HG03575 (cell line): Measurements from ENCODE around the gene ADSS2.

Source experiments
- ATAC-seq: cut with Tn5 transposase; IDR thresholded peaks from one replicate; pipeline ENCODE4 v1.9.1; 2021; ENCODE audit not compliant: unreplicated experiment, insufficient number of reproducible peaks, low FRiP score; ENCODE audit errors: extremely low read depth

Gene ADSS2

DNA sequence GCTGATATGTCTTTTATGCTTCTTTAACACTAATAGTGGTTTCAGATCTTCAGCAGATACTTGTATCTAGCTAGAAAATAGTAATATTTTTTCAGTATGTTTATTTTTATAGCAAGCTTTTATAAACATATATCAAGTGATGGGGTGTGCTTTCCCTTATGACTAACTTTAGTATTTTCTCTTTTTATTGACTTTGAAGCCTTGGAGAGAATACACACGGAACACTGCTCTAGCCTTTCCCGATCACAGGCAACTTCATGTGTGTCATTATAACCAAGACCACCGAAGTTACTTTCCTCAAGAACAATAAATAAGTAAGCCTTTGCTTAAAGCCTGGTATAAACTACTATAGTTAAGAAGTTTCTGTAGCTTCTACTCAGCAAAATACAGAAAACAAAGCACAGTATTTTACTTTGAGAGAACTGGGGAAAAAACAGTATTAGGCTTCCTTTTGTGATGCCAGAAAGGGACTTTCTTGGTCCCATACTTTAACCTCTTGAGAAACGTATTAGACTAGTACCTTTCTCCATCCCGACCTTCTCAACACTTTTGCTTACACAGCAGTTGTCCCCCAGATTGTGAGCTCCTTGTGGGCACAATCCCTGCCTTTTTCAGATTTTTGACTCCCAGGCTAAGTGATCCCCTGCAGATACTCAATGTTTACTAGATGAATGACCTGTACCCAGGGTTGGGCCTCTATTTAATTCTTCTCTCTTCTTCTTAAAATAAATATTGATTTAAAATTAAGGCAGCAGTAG lies 3.3 kb downstream of the ADSS2 start:
- ATAC-seq, result no peak

DNA sequence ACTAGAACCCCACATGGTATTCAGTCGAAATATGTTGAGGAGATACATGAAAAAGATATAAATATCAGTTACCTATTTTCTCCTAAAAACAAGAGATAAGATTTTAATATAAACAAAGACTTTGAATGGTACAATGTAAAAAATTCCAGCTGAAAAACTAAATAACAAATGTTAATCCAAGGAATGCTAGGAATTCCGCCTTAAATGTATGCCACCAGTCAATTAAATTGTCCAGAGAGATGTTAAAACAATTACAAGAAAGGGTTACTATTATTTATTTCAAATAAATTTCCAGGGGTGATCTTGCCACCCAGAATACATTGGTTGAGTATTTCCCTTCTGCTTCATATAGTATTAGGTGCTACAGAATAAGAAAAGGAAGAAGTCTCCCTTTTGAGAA lies 4.2 kb downstream of the ADSS2 start:
- ATAC-seq, result no peak

DNA sequence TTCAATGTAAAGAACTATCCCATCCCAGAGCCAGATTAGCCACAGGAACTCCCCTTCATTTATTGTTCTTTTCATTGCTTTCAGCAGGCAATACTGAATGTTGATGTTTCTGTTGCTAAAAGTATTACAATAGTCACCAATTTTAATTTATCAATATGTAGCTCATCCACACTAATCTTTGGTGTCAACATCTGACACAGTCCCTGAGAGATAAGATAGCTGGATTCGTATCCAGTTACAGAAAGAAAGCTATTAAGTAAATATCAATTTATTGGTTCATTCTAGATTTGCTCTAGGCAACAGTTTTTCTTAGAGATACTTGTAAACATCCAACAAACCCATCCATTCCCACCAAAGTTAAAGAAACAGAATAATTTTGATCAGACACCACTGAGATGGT lies 4.7 kb downstream of the ADSS2 start:
- no peak for ATAC-seq

DNA sequence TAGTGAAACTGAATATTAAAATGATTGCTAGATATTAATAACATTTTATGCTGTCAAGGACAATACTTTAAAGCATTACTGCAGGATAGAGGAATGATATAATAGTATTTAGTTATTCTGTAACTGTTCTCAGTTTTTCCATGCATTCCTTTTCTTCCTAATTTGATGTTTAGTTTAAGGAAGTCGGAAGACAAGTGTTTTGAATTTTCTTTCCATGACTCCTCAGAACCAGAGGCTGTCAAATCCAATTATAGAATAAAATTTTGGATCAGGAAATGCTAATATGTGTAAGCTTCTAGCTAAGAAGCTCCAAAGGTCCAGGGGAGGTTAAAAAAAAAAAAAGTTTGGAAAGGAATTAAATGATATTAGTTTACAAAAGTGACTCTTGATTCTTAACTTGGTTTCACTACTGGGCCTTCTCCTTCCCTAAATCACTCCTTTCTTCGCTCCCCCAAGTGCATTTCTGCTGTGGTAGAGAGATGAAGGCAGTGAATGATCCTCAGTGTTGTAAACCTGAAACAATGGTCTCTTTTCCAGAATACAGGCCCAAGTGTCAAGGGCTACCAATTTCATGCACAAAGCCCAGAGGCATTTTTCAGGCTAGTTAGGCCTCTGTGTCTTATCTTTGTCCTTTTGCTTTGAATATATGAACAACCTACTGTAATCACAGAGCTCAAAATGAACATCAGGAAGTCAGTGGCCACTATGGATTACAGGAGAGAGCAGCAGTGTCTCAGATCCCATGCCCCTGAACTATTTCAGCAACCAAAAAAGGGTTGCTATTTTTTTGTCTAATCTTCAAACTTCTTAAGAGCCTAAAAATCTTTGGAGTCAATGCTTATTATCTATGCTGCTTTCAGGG lies 6.2 kb downstream of the ADSS2 start:
- ATAC-seq, result no peak

DNA sequence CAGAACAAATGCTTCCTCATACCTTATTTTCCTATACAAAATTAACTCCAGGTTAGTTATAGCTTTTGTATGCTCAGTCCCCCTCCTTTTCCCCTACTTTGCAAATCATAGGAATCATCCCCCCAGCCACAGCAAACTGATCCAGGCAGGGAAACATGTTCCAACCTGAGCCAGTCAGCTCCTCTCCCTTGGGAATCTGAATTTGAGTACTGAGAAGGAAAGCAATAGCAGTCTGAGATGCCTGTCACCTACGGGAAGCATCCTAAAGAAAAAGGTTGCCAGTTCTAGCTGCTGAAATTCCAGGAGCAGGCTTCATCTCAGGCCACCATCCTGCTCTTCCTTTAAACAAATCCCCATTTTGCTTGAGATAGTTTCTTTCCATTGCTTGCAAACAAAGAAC lies 6.9 kb downstream of the ADSS2 start:
- no peak for ATAC-seq

DNA sequence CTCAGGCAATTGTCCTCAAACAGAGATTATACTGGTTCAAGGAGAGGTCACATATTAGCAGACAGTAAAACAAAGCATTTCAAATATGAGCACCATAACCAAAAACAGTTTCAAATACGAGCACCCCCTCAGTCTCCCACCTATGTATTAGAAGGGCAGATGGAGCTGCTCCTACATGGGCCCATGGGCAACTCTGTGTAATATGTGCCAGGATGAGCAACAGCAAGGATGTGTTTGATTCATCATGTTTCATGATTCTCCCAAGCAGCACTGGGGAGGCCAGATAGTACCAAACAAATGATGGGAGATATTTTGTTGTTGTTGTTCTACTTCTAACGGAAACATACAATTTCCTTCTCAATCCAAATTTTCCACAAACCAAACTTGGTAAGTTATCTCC lies 8.9 kb downstream of the ADSS2 start:
- no peak for ATAC-seq

DNA sequence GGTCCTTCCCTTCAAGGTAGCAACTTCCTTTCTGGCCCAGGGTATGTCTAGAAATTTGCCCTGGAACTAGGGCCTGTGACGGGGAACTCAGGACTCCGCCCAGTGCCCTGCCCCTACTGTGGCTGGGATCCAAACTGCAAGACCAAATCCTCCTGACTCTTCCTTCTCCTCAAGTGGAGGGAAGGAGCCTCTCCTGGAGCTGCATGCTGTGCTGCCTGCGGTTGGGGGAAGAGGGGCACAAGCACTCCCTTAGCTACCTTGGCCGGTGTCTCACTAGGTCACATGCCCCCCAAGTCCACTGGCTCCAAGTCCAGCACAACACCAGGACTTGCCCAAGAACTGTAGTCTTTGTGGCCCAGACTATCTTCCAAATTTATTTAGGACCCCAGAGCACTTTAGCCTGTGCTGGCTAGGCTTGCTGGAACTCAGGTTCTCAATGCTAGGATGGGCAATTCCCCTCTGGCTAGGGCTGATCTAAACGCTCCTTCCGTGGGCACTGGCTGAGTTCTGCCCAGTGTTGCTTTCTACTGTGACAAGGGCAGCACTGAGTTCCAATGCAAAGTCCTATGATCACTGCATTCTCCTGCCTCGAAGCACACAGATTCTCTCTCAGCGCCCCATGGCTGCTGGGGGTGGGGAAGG lies 12.2 kb downstream of the ADSS2 start:
- ATAC-seq, result no peak

DNA sequence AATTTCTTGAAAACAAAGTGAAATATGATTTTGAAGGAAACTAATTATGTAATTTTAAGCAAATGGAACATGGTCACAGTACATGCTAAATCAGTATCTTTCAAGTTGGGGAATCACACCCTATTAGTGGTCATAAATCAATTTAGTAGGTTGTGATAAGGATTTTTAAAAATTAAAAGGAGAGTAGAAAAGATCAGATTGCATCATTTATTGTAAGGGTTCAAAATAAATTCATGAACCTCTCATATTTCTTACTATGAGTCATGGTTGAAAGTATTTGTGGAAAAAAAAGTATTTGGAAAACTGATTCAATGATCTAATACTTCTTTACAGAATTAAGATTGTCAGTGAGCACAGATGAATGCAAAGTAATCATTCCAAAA lies 14.6 kb downstream of the ADSS2 start:
- no peak for ATAC-seq

DNA sequence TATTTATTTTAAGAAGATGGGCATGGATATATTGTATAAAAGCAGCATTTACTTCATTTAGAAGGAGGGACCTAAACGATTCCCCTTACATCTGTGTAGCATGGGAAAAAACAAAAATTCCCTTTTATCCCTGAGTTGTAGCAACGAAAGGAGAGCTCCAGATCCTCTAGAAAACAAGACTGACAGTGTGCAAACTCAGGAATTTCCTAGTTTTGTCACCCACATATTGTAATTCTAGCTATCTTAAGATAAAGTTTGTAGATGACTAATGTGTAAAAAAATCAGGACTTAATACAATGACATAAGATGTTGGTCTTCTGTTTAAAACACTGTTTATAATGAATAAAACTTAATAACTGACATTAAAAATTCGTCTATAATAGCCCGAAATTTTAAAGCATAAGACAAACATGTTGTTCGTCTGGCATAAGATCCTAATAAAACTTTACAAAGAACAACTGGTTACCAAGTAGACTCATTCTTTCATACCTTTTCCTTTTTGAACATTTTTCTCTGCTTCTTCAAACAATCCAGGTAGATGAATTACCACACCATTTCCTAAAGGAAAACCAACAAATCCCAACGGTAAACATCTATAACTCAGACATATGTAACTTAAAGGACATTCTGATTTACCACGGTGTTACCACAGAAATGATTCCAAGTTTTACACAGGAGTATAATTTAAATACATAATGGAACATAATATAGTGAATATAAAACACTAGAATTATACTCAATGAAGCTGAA lies 15.2 kb downstream of the ADSS2 start:
- no peak for ATAC-seq

DNA sequence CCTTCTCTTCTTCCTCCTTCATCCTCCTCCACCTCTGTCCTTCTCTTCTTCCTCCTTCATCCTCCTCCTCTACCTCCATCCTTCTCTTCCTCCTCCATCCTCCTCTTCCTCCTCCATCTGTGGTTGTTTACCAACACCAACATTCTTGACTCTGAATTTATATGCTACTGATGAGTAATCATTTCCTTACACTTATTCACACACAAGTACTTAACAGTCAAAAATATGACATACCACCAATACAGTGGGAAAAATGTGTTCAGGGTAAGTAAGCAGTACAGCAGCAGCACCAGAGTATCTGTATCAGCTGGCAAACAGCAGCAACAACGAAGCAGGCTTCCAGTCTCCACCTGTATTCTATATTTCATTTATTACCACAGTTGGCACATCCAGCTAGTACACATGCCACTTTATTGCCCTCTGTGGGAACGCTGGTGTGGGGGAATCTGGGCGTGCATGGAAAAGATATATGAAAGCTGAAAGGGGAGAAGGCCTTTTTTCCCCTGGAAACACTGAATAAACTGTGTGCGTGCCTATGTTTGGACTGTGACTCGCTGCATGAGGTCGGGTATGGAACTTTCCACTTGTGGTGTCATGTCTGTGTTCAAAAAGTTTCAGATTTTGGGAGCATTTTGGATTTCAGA lies 16.0 kb downstream of the ADSS2 start:
- no peak for ATAC-seq

DNA sequence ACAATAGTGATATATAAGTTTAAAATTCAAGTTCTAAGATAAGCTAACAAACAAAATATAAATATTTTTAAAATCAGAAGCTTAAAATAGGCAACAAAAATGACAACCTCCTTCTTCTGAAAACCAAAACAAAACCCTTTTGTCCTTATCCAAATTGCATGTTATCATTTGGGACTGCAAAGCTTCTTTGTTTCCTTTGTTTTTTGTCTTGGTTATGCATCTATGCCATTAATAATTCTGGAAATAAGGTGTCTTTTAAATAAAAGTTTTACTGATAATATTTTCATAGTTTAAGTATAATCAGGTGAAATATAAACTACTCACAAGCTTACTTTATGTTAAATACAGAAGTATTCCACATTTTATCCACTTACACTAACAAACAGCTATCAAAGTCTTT lies 20.5 kb downstream of the ADSS2 start:
- ATAC-seq, result no peak

DNA sequence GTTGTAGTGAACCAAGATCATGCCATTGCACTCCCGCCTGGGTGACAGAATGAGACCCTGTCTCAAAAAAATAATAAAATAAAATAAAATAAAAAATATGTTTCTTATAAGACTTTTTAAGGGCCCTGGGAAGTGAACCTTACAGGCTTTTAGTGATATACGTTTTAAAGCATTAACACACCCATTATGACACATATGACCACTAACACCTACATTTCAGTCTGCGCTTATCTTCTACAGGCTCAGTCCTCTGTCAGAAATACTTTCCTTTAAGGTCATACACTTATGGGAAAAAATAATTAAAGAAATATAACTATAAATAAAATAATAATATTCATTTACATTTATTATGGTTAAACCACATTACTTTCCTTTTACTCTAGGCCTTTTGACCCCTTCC lies 21.9 kb downstream of the ADSS2 start:
- no peak for ATAC-seq

DNA sequence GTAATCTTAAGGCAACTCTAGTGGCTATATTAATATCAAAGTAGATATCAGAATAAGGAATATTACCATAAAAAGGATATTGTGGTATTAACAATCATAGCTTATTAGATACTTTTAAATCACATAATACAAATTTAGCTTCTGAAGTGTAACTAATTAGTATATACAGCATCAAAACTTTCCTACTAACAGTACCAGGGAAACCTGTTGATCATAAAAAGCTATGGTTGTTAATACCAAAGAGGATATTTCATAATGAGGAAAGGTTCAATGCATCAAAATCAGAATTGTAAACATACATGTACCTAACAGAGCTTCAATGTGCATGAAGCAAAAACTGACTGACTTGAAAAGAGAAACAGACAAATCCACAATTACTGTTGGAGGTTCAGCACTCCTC lies 24.1 kb downstream of the ADSS2 start:
- no peak for ATAC-seq

DNA sequence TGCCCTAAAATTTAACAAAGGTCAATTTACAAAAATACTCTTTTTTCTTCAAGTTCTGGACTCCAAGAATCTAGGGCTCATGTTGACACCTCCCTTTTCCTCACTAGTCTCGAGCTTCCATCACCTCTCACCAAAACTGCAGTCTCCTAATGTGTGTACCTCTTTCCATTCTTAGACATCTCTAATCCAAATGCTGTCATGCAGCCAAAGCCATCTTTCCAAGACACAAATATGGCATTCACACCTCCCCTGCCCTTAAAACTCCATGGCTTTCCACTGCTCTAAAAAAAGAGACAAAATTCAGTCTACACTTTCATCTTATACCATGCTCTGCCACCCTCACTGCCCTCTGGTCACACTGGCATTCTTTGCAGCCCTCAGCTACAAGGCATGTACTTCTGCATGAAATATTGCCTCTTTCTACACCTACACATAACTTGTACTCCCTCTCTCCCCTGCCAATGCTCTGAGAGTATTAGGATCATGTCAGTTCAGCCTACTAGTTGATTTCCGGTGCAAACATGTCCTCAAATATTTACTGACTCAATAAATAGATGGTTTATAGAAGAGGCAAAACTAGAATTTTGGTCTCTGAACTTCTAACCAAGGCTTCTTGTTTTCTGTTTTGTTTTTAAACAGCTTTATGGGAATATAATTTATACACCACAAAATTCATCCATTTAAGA lies 26.9 kb downstream of the ADSS2 start:
- ATAC-seq, result no peak

DNA sequence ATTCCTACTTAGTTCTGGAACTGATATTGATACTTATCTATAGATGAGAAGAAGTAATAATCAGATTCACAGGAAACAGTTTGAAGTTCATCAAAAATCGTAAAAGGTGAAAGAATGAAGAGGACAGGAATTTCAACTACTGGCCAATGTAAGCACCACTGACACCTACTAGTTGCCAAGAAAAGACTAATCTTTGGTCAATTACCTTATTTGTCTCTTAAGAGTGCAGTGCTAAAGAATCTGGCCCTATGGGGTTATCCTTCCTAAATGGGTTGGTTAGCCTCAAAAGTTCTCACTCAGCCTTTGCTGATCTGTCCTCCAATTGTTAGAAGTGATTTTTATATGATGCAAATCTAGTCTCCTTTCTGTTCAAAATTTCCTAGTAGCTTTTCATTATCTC lies 29.5 kb downstream of the ADSS2 start:
- ATAC-seq, result no peak

DNA sequence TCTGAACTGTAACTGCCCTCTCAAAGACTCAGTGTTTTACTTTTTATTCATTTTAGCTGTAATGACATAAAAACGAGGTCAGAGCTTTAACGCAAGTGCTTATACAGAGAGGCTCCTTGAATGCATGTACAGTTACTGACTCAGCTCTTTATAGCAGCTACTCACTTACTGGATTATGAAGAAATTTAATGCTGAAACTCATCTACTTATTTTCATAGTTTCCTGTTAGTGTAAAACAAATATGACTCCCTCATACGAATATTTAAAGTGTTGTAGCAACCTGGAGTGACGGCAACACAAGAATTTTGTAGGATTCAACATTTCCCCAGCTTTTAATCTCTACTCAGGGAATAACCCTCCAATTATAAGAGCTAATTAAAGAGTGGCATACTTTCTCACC lies 32.7 kb downstream of the ADSS2 start:
- ATAC-seq, result no peak

DNA sequence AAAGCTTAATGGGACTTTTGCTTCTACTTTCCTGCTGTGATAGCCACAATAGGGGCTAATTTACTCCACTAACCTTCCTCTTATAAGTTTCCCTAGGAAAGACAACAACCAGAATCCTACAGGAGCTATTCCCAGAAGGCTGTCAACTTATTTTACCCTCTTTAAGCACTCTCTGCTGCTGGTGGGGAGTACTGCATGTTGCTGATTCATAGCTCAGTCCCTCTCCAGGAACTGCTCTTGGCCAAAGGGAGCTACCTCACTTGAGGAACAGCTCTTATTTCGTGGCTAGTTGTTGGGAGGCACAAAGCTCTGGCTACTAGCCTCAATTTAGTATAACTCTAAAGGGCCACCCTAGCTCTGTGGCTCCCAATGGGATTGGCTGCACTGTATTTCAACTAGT lies 37.2 kb downstream of the ADSS2 start:
- ATAC-seq, result no peak

DNA sequence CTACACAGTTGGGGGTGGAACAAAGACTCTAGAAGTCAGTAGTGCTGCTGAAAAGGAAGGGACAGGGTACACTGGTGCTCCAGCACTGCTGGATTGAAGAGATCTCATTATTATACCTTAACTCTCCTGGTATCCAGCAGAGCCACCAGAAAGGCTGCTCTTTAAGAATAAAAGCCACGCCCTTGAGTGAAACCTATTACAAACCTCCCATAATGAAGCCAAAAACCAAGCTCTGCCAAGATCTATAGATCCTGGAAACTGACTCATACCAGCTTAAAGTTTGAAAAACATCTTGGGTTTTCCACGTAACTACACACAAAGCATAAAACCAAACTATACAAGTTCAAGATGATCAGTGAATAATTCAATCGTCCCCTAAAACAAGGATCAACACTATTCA lies 38.0 kb downstream of the ADSS2 start:
- ATAC-seq, result no peak
